ENCODE data around the gene CARMIL3.
"Not testable (repeated sequence)": the region's sequence is repeated elsewhere in the genome, so short reads cannot be mapped to it uniquely, and the experiment has no call there.

The CARMIL3 gene

GRCh38 chr14:24040692-24041091 lies 11.1 kb upstream of the CARMIL3 start:
- no peak for DNase-seq (ENCODE audit: low read depth)

GRCh38 chr14:24042746-24043145 lies 9.1 kb upstream of the CARMIL3 start:
- DNase-seq (ENCODE audit: low read depth): no peak

- DNase-seq (ENCODE audit: low read depth): not testable (repeated sequence)
Measured at GRCh38 chr14:24049002-24049401, 2.8 kb upstream of the CARMIL3 start.

GRCh38 chr14:24050753-24051152 lies 1.1 kb upstream of the CARMIL3 start:
- not testable (repeated sequence) for DNase-seq (ENCODE audit: low read depth)

- no peak for DNase-seq (ENCODE audit: low read depth)
Measured at GRCh38 chr14:24051176-24051788, 527 bp upstream of the CARMIL3 start.

GRCh38 chr14:24052656-24053547 lies 1.1 kb downstream of the CARMIL3 start:
- peak; percentile 67 for DNase-seq (ENCODE audit: low read depth)

GRCh38 chr14:24053548-24054323 lies 1.9 kb downstream of the CARMIL3 start:
- DNase-seq (ENCODE audit: low read depth): no peak

GRCh38 chr14:24054324-24054641 lies 2.5 kb downstream of the CARMIL3 start:
- DNase-seq (ENCODE audit: low read depth): no peak

- DNase-seq (ENCODE audit: low read depth): no peak
Measured at GRCh38 chr14:24054646-24055045, 2.8 kb downstream of the CARMIL3 start.

GRCh38 chr14:24055971-24056799 lies 4.4 kb downstream of the CARMIL3 start:
- DNase-seq (ENCODE audit: low read depth): no peak

GRCh38 chr14:24056800-24057184 lies 5.0 kb downstream of the CARMIL3 start:
- DNase-seq (ENCODE audit: low read depth): no peak

- no peak for DNase-seq (ENCODE audit: low read depth)
Measured at GRCh38 chr14:24057271-24057670, 5.5 kb downstream of the CARMIL3 start.

- no peak for DNase-seq (ENCODE audit: low read depth)
Measured at GRCh38 chr14:24057867-24058259, 6.1 kb downstream of the CARMIL3 start.

GRCh38 chr14:24058260-24058950 lies 6.6 kb downstream of the CARMIL3 start:
- no peak for DNase-seq (ENCODE audit: low read depth)

GRCh38 chr14:24058951-24059475 lies 7.2 kb downstream of the CARMIL3 start:
- no peak for DNase-seq (ENCODE audit: low read depth)

- DNase-seq (ENCODE audit: low read depth): no peak
Measured at GRCh38 chr14:24059841-24060388, 8.1 kb downstream of the CARMIL3 start.

GRCh38 chr14:24060443-24060842 lies 8.6 kb downstream of the CARMIL3 start:
- no peak for DNase-seq (ENCODE audit: low read depth)

- no peak for DNase-seq (ENCODE audit: low read depth)
Measured at GRCh38 chr14:24060984-24061913, 9.4 kb downstream of the CARMIL3 start.

- DNase-seq (ENCODE audit: low read depth): no peak
Measured at GRCh38 chr14:24062216-24062980, 10.6 kb downstream of the CARMIL3 start.

Data from stimulated activated CD4-positive, alpha-beta T cell treated with anti-CD3 and anti-CD28 coated beads, Interleukin-2, amount 100 ng/mL, for 4 hours (primary cell).